Measurements from ENCODE around the gene MMEL1. TPM values are rescaled to one million over a fixed set of nuclear protein-coding genes. Genes with fewer than 3 reads are reported as not detected.

The MMEL1 gene
- total and polyA plus RNA-seq, 7 donors, result 0.66 to 37.2 (median 4.2) TPM; not detected in 1

GRCh38 chr1:2602311-2602835 is 30.4 kb downstream of the MMEL1 start:
- DNase-seq, result no peak
- Histone ChIP-seq H3K27ac (no peak overlapping the region), H3K36me3 (no peaks in the 10 kb centered on the region), H3K4me3 (no peak overlapping the region), H3K4me1 (peaks cover 0 to under 1% (median 0%) of the 10 kb centered on the region in 4 donors), H3K27me3 (peaks cover 0 to 45% (median 11%) of the 10 kb centered on the region in 3 donors), H3K9me3 (peaks cover 0 to 9% (median 2%) of the 10 kb centered on the region in 4 donors)
- TF ChIP-seq POLR2AphosphoS5 (IDR thresholded peaks at IDR 0.05) (no peak), EP300 (IDR thresholded peaks at IDR 0.05) (no peak), CTCF (IDR thresholded peaks at IDR 0.05) (no peak), POLR2A (IDR thresholded peaks at IDR 0.05) (no peak)
- intact Hi-C loops (cut with DNase I), result no loop called here
- WGBS, 2 donors, result 76 to 80% methylated on average over 15 of the region's 15 CpGs

GRCh38 chr1:2601721-2602303 is 31.0 kb downstream of the MMEL1 start:
- H3K4me3 ChIP-seq, result no peak overlapping the region
- peak; percentile 19 for DNase-seq
- peaks cover 0 to 9% (median 2%) of the 10 kb centered on the region in 4 donors for H3K9me3 ChIP-seq
- no peaks in the 10 kb centered on the region for H3K4me1 ChIP-seq
- TF ChIP-seq POLR2A (IDR thresholded peaks at IDR 0.05) (no peak), POLR2AphosphoS5 (IDR thresholded peaks at IDR 0.05) (no peak), EP300 (IDR thresholded peaks at IDR 0.05) (no peak), CTCF (IDR thresholded peaks at IDR 0.05) (no peak)
- no peaks in the 10 kb centered on the region for H3K36me3 ChIP-seq
- H3K27me3 ChIP-seq, result peaks cover 0 to 40% (median 11%) of the 10 kb centered on the region in 3 donors
- intact Hi-C loops (cut with DNase I), result no loop called here
- no peak overlapping the region for H3K27ac ChIP-seq
- WGBS, 2 donors, result 83 to 84% methylated on average over 18 of the region's 18 CpGs

GRCh38 chr1:2598329-2598931 is 34.4 kb downstream of the MMEL1 start:
- Histone ChIP-seq H3K9me3 (peaks cover 0 to 9% (median 2%) of the 10 kb centered on the region in 4 donors), H3K27me3 (peaks cover 0 to 27% (median 13%) of the 10 kb centered on the region in 3 donors), H3K36me3 (no peaks in the 10 kb centered on the region), H3K4me3 (no peak overlapping the region), H3K27ac (no peak overlapping the region), H3K4me1 (no peaks in the 10 kb centered on the region)
- DNase-seq, result peak; percentile 33
- intact Hi-C loops (cut with DNase I), result no loop called here
- no peak for TF ChIP-seq POLR2A (IDR thresholded peaks at IDR 0.05)
- 71 to 73% methylated on average over 3 of the region's 3 CpGs for WGBS, 2 donors

- intact Hi-C loops (cut with DNase I), result no loop called here
- WGBS, 2 donors, result 76 to 78% methylated on average over 34 of the region's 34 CpGs
- peak; percentile 59 for DNase-seq
Observed at GRCh38 chr1:2597441-2598328, 35.1 kb downstream of the MMEL1 start.

More at GRCh38 chr1:2597441-2598328, 35.1 kb downstream of the MMEL1 start:
- H3K9me3 ChIP-seq, result peaks cover 0 to 9% (median 2%) of the 10 kb centered on the region in 4 donors
- H3K27me3 ChIP-seq, result peaks cover 0 to 29% (median 19%) of the 10 kb centered on the region in 3 donors
- TF ChIP-seq POLR2AphosphoS5 (IDR thresholded peaks at IDR 0.05) (no peak), POLR2A (IDR thresholded peaks at IDR 0.05) (no peak), CTCF (IDR thresholded peaks at IDR 0.05) (no peak), EP300 (IDR thresholded peaks at IDR 0.05) (no peak)
- H3K27ac ChIP-seq, result no peak overlapping the region
- no peaks in the 10 kb centered on the region for H3K36me3 ChIP-seq
- no peak overlapping the region for H3K4me3 ChIP-seq
- no peaks in the 10 kb centered on the region for H3K4me1 ChIP-seq

Data from sigmoid colon (tissue), 7 donors.